22Rv1 (cell line): ENCODE measurements around the gene NYAP2.

ENCODE experiments used
- H3K27ac ChIP-seq: fragments of 450-650 bp; 2 replicates; pipeline ENCODE4 v1.5.1; 2017
- CTCF ChIP-seq: fragments of 450-650 bp; IDR thresholded peaks from 2 replicates; pipeline ENCODE4 v1.5.1; 2017; ENCODE audit warnings: mild to moderate bottlenecking
- ZFX ChIP-seq: fragments of 450-650 bp; IDR thresholded peaks from 2 replicates; pipeline ENCODE4 v1.6.1; 2017; ENCODE audit warnings: antibody characterized with exemption, borderline replicate concordance

Gene NYAP2

GRCh38 chr2:225463449-225463848 is 63.9 kb downstream of the NYAP2 start:
- no peak overlapping the region for H3K27ac ChIP-seq

GRCh38 chr2:225464346-225465025 is 65.0 kb downstream of the NYAP2 start:
- H3K27ac ChIP-seq: no peak overlapping the region
- TF ChIP-seq CTCF (no peak), ZFX (no peak)

More at GRCh38 chr2:225463449-225463848, 63.9 kb downstream of the NYAP2 start:
- TF ChIP-seq CTCF: no peak
- no peak for TF ChIP-seq ZFX

DNA sequence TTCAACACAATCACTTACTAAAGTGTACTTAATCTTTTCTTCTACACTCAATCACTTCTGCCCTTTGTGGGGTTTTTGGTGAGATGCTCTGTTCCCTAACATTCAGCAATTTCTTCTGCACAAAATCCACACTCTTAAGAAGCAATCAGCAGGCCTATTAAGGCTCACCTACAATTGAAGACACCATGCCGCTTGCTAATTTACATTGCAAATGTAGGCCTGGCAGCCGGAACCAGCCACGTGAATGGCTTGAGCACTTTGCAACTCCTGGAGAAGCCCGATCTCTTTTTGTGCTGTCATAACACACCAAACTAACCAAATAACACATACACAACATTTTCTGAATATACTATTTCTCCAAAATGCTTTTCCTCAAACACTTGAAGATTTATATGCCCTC is 66.3 kb downstream of the NYAP2 start:
- TF ChIP-seq ZFX: no peak
- no peak for TF ChIP-seq CTCF
- H3K27ac ChIP-seq: no peak overlapping the region

DNA sequence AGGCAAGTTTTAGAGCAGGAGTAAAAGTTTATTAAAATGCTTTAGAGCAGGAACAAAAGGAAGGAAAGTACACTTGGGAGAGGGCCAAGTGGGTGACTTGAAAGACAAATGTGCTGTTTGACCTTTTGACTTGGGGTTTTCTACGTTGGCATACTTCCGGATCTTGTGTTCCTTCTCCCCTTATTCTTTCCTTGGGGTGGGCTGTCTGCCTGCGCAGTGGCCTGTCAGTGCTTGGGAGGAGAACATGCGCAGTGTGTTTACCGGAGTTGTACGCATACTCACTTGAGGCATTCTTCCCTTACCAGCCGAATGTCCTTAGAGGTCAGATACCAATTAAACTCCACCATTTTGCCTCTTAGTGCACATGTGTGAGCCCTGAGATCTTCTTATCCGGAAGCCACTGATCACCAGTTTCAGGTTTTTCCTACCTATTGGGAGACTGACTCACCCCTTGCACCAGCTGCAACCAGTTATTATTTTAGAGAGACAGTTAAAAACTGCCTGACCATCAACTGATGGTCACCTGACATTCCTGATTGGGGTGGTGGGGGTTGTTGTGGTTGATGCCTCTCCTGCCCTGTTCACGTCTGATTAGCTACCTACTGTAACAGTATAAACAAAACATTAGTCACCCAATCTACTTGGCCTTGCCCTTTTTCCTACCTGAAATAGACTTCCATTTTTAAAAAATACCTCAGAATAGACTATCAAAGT is 67.5 kb downstream of the NYAP2 start:
- H3K27ac ChIP-seq: no peak overlapping the region
- TF ChIP-seq CTCF (no peak), ZFX (no peak)

GRCh38 chr2:225468131-225468530 is 68.6 kb downstream of the NYAP2 start:
- H3K27ac ChIP-seq: no peak overlapping the region

DNA sequence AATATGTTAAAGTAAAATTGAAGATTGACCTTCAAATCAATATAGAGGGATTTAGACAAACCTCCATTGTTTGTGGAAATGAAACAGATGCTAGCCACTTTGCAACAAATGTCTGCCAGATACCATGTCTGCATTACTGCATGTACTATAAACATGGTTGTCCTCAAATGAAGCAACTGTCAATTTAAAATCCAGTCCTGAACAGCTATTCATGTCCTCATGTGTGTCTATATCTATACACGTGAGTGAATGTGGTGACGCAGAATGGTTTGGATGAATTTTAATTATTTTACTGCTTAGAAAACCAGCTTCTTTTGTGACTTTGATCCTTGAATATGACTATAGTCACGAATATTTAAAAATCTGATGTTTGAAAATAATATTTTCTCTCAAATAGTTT is 71.5 kb downstream of the NYAP2 start:
- H3K27ac ChIP-seq: no peak overlapping the region
- TF ChIP-seq CTCF: no peak
- no peak for TF ChIP-seq ZFX

More at GRCh38 chr2:225468131-225468530, 68.6 kb downstream of the NYAP2 start:
- TF ChIP-seq CTCF (no peak), ZFX (no peak)

DNA sequence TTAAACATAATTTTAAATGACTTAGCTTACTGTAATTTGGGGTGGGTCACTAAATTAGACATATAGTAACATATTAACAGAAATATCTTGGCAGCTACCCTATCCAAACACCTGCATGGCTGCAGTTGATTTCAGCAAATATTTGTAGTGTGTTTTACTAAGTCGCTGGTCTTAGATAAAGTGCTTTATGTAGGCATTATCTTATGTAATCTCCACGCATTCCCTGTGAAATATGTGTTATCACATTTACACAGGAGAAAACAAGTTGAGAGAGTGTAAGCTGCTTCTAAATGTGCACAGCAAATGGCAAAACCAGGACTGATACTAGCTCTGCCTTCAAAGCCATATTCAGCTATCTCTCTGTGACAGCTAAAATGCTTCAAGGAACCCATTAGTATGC is 72.0 kb downstream of the NYAP2 start:
- no peak for TF ChIP-seq CTCF
- TF ChIP-seq ZFX: no peak
- no peak overlapping the region for H3K27ac ChIP-seq
